Measurements from ENCODE around the gene CCDC70. TPM values are rescaled to one million over a fixed set of nuclear protein-coding genes. Genes with fewer than 3 reads are reported as not detected.
"Not testable (repeated sequence)": the region's sequence is repeated elsewhere in the genome, so short reads cannot be mapped to it uniquely, and the experiment has no call there.

The CCDC70 gene
- total and polyA plus RNA-seq, 3 experiments from 2014 or later: not detected

- Histone ChIP-seq H3K27me3 (ENCODE audit: insufficient read depth, low read length, poor library complexity, severe bottlenecking) (no peaks in the 10 kb centered on the region), H3K27ac (ENCODE audit: low read depth, low read length) (no peak overlapping the region), H3K36me3 (ENCODE audit: insufficient read depth, low read length) (no peaks in the 10 kb centered on the region), H3K4me3 (ENCODE audit: low read length) (no peak overlapping the region), H3K9me3 (ENCODE audit: low read length) (no peaks in the 10 kb centered on the region), H3K4me1 (ENCODE audit: insufficient read depth, low read length) (no peaks in the 10 kb centered on the region)
- no peak overlapping the region for H3K27ac Mint-ChIP-seq
- POLR2A ChIA-PET: no interaction called here
- peaks cover 0 to 2% (median 0%) of the 10 kb centered on the region in 3 donors for H3K36me3 Mint-ChIP-seq
- H3K4me3 Mint-ChIP-seq: no peak overlapping the region
- CTCF ChIA-PET: no interaction called here
- no peak for DNase-seq
- H3K9me3 Mint-ChIP-seq: no peaks in the 10 kb centered on the region
- no peaks in the 10 kb centered on the region for H3K27me3 Mint-ChIP-seq
- peaks cover 16 to 29% (median 21%) of the 10 kb centered on the region in 3 donors for H3K4me1 Mint-ChIP-seq
Observed at GRCh38 chr13:51905787-51906186, 44.0 kb downstream of the CCDC70 start.

- POLR2A ChIA-PET: no interaction called here
- CTCF ChIA-PET: interaction anchor here (1.6 kb wide), 1 partner anchor 10 kb away, joined by 4 read pairs; no protein-coding TSS in a partner anchor
- Mint-ChIP-seq H3K27me3 (no peaks in the 10 kb centered on the region), H3K4me3 (no peak overlapping the region), H3K27ac (no peak overlapping the region), H3K4me1 (peaks cover 16 to 29% (median 21%) of the 10 kb centered on the region in 3 donors), H3K9me3 (no peaks in the 10 kb centered on the region), H3K36me3 (peaks cover 0 to 2% (median 0%) of the 10 kb centered on the region in 3 donors)
- no peaks in the 10 kb centered on the region for H3K27me3 ChIP-seq (ENCODE audit: insufficient read depth, low read length, poor library complexity, severe bottlenecking)
- H3K27ac ChIP-seq (ENCODE audit: low read depth, low read length): no peak overlapping the region
- no peaks in the 10 kb centered on the region for H3K9me3 ChIP-seq (ENCODE audit: low read length)
- no peak for DNase-seq
- no peaks in the 10 kb centered on the region for H3K4me1 ChIP-seq (ENCODE audit: insufficient read depth, low read length)
- H3K36me3 ChIP-seq (ENCODE audit: insufficient read depth, low read length): no peaks in the 10 kb centered on the region
- no peak overlapping the region for H3K4me3 ChIP-seq (ENCODE audit: low read length)
Observed at GRCh38 chr13:51906581-51906980, 44.8 kb downstream of the CCDC70 start.

GRCh38 chr13:51907040-51907732, 45.4 kb downstream of the CCDC70 start:
- POLR2A ChIA-PET: no interaction called here

GRCh38 chr13:51909265-51909664, 47.5 kb downstream of the CCDC70 start:
- H3K9me3 Mint-ChIP-seq; H3K36me3 Mint-ChIP-seq; H3K36me3 ChIP-seq (ENCODE audit: insufficient read depth, low read length); H3K27me3 ChIP-seq (ENCODE audit: insufficient read depth, low read length, poor library complexity, severe bottlenecking); H3K9me3 ChIP-seq (ENCODE audit: low read length); DNase-seq; H3K27me3 Mint-ChIP-seq; H3K4me3 ChIP-seq (ENCODE audit: low read length); H3K4me1 ChIP-seq (ENCODE audit: insufficient read depth, low read length); H3K27ac ChIP-seq (ENCODE audit: low read depth, low read length); POLR2A ChIA-PET: not testable (repeated sequence)
- Mint-ChIP-seq H3K27ac (peak overlapping the region in 4 of 8 donors; percentile 1 to 48 (median 21)), H3K4me3 (peak overlapping the region; percentile 4 to 67 (median 59)), H3K4me1 (peaks cover 11 to 24% (median 15%) of the 10 kb centered on the region in 3 donors)
- CTCF ChIA-PET: interaction anchor here (0.9 kb wide), 1 partner anchor 8 kb away, joined by 3 read pairs; no protein-coding TSS in a partner anchor

More at GRCh38 chr13:51907040-51907732, 45.4 kb downstream of the CCDC70 start:
- H3K4me3 Mint-ChIP-seq: no peak overlapping the region
- H3K9me3 Mint-ChIP-seq: no peaks in the 10 kb centered on the region
- Histone ChIP-seq H3K27ac (ENCODE audit: low read depth, low read length) (no peak overlapping the region), H3K27me3 (ENCODE audit: insufficient read depth, low read length, poor library complexity, severe bottlenecking) (no peaks in the 10 kb centered on the region), H3K4me1 (ENCODE audit: insufficient read depth, low read length) (no peaks in the 10 kb centered on the region), H3K9me3 (ENCODE audit: low read length) (no peaks in the 10 kb centered on the region), H3K4me3 (ENCODE audit: low read length) (no peak overlapping the region), H3K36me3 (ENCODE audit: insufficient read depth, low read length) (no peaks in the 10 kb centered on the region)
- H3K36me3 Mint-ChIP-seq: peaks cover 0 to 2% (median 0%) of the 10 kb centered on the region in 3 donors
- peaks cover 16 to 29% (median 21%) of the 10 kb centered on the region in 3 donors for H3K4me1 Mint-ChIP-seq
- CTCF ChIA-PET: interaction anchor here (1.6 kb wide), 1 partner anchor 11 kb away, joined by 4 read pairs; no protein-coding TSS in a partner anchor
- no peak for DNase-seq
- no peaks in the 10 kb centered on the region for H3K27me3 Mint-ChIP-seq
- no peak overlapping the region for H3K27ac Mint-ChIP-seq

GRCh38 chr13:51910508-51910907, 48.7 kb downstream of the CCDC70 start:
- Mint-ChIP-seq H3K36me3 (peaks cover 0 to 2% (median 0%) of the 10 kb centered on the region in 3 donors), H3K27me3 (no peaks in the 10 kb centered on the region), H3K27ac (peak overlapping the region in 1 of 8 donors; percentile 1), H3K9me3 (no peaks in the 10 kb centered on the region), H3K4me1 (peaks cover 11 to 24% (median 15%) of the 10 kb centered on the region in 3 donors), H3K4me3 (peak overlapping the region in 3 of 7 donors; percentile 40 to 67 (median 49))
- no peaks in the 10 kb centered on the region for H3K36me3 ChIP-seq (ENCODE audit: insufficient read depth, low read length)
- no peaks in the 10 kb centered on the region for H3K27me3 ChIP-seq (ENCODE audit: insufficient read depth, low read length, poor library complexity, severe bottlenecking)
- CTCF ChIA-PET: no interaction called here
- H3K9me3 ChIP-seq (ENCODE audit: low read length): no peaks in the 10 kb centered on the region
- H3K4me1 ChIP-seq (ENCODE audit: insufficient read depth, low read length): no peaks in the 10 kb centered on the region
- DNase-seq: no peak
- POLR2A ChIA-PET: no interaction called here
- no peak overlapping the region for H3K4me3 ChIP-seq (ENCODE audit: low read length)
- no peak overlapping the region for H3K27ac ChIP-seq (ENCODE audit: low read depth, low read length)

GRCh38 chr13:51912091-51912490, 50.3 kb downstream of the CCDC70 start:
- no peak overlapping the region for H3K4me3 ChIP-seq (ENCODE audit: low read length)
- POLR2A ChIA-PET: interaction anchor here (0.5 kb wide), 1 partner anchor 644 kb away, joined by 3 read pairs; no protein-coding TSS in a partner anchor
- Mint-ChIP-seq H3K27me3 (peaks cover 0 to 1% of the 10 kb centered on the region in 2 donors), H3K27ac (peak overlapping the region in 1 of 8 donors; percentile 78), H3K9me3 (no peaks in the 10 kb centered on the region), H3K36me3 (peaks cover 0 to 2% (median 0%) of the 10 kb centered on the region in 3 donors), H3K4me1 (peaks cover 11 to 24% (median 15%) of the 10 kb centered on the region in 3 donors), H3K4me3 (peak overlapping the region in 1 of 7 donors; percentile 49)
- no peaks in the 10 kb centered on the region for H3K9me3 ChIP-seq (ENCODE audit: low read length)
- no peaks in the 10 kb centered on the region for H3K36me3 ChIP-seq (ENCODE audit: insufficient read depth, low read length)
- H3K27ac ChIP-seq (ENCODE audit: low read depth, low read length): no peak overlapping the region
- CTCF ChIA-PET: interaction anchor here (1.0 kb wide), 1 partner anchor 10 kb away, joined by 3 read pairs; no protein-coding TSS in a partner anchor
- H3K4me1 ChIP-seq (ENCODE audit: insufficient read depth, low read length): no peaks in the 10 kb centered on the region
- no peak for DNase-seq
- H3K27me3 ChIP-seq (ENCODE audit: insufficient read depth, low read length, poor library complexity, severe bottlenecking): no peaks in the 10 kb centered on the region

DNA sequence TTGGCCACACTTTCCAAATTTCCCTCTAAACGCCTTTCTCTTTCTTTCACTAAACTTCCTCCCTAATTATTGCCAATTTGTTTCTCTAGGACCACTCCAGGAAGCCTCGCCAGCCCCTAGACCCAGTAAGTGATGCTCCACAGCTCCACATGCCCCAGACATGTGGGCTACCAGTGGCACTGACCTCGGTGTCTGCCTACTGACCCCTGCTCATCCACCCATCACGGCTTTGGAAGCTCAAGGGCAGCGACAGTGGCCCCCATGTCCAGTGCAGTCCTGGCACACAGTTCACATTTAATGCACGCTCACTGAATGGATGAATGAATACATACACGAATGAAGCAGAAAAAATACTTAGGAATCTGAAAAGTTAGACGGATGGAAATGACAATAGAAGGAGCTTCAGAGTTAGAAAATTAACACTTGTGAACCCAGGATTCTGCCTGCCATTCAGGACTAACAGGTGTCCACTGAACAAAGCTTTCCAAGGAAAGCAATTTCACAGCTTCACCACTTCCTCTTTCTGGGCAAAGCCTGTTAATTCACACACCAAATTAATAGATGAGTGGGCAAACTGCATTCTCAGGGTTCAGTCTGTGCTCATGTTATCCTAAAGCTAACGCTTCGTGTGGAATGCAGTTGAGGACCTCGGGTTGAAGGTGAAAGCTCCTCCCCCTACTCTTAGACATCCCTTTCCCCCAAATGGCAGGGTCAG, 50.9 kb downstream of the CCDC70 start:
- Histone ChIP-seq H3K27me3 (ENCODE audit: insufficient read depth, low read length, poor library complexity, severe bottlenecking) (no peaks in the 10 kb centered on the region), H3K9me3 (ENCODE audit: low read length) (no peaks in the 10 kb centered on the region), H3K36me3 (ENCODE audit: insufficient read depth, low read length) (no peaks in the 10 kb centered on the region), H3K4me3 (ENCODE audit: low read length) (no peak overlapping the region), H3K4me1 (ENCODE audit: insufficient read depth, low read length) (no peaks in the 10 kb centered on the region), H3K27ac (ENCODE audit: low read depth, low read length) (no peak overlapping the region)
- Mint-ChIP-seq H3K9me3 (no peaks in the 10 kb centered on the region), H3K4me3 (no peak overlapping the region), H3K4me1 (peaks cover 11 to 19% (median 15%) of the 10 kb centered on the region in 3 donors), H3K36me3 (no peaks in the 10 kb centered on the region), H3K27me3 (peaks cover 0 to 1% of the 10 kb centered on the region in 2 donors), H3K27ac (peak overlapping the region in 1 of 8 donors; percentile 70)
- ChIA-PET POLR2A (no interaction called here), CTCF (interaction anchor here (1.0 kb wide), 2 partner anchors 11 to 14 kb away, joined by 3 to 4 read pairs; no protein-coding TSS in a partner anchor)
- DNase-seq: no peak
